Stimulated activated effector memory CD8-positive, alpha-beta T cell treated with anti-CD3 and anti-CD28 coated beads, Interleukin-12 subunit alpha, Interleukin-12 subunit beta, amount 100 ng/mL, for 72 hours (primary cell): ENCODE measurements around the gene ESYT3.
"Not testable (repeated sequence)": the region's sequence is repeated elsewhere in the genome, so short reads cannot be mapped to it uniquely, and the experiment has no call there.

Source experiments
- ATAC-seq: fragments of 150-1000 bp; cut with Tn5 transposase; 2 replicates; pipeline ENCODE4 v1.10.0; 2021
- DNase-seq, 2 donors: peaks; one replicate each; pipeline ENCODE4 v3.0.0; 2021 to 2022; ENCODE audit warnings: low spot score in 2 of 2
- H3K27ac Mint-ChIP-seq: one replicate; pipeline ENCODE4 v1.8.0; 2022; ENCODE audit warnings: mild to moderate bottlenecking, mixed read lengths
- H3K36me3 Mint-ChIP-seq: one replicate; pipeline ENCODE4 v1.8.0; 2022; ENCODE audit warnings: mild to moderate bottlenecking, mixed read lengths
- H3K4me1 Mint-ChIP-seq: one replicate; pipeline ENCODE4 v1.8.0; 2022; ENCODE audit warnings: mixed read lengths
- H3K4me3 Mint-ChIP-seq: one replicate; pipeline ENCODE4 v1.8.0; 2022; ENCODE audit warnings: mild to moderate bottlenecking, mixed read lengths
- H3K9me3 Mint-ChIP-seq: one replicate; pipeline ENCODE4 v1.8.0; 2022; ENCODE audit warnings: mixed read lengths

Gene ESYT3

GRCh38 chr3:138509586-138509985 lies 75.2 kb downstream of the ESYT3 start:
- Mint-ChIP-seq H3K9me3 (no peaks in the 10 kb centered on the region), H3K27ac (no peak overlapping the region), H3K4me1 (peaks cover 6% of the 10 kb centered on the region), H3K36me3 (peaks cover 6% of the 10 kb centered on the region), H3K4me3 (no peak overlapping the region)
- ATAC-seq (no peak), DNase-seq (no peak)

GRCh38 chr3:138511945-138512344 lies 77.5 kb downstream of the ESYT3 start:
- DNase-seq (no peak), ATAC-seq (no peak)
- no peaks in the 10 kb centered on the region for H3K9me3 Mint-ChIP-seq
- peaks cover 6% of the 10 kb centered on the region for H3K4me1 Mint-ChIP-seq
- H3K27ac Mint-ChIP-seq = no peak overlapping the region
- no peak overlapping the region for H3K4me3 Mint-ChIP-seq
- peaks cover 6% of the 10 kb centered on the region for H3K36me3 Mint-ChIP-seq

GRCh38 chr3:138513090-138513843 lies 78.9 kb downstream of the ESYT3 start:
- ATAC-seq = peak; percentile 89
- peak in 1 of 2 donors; percentile 49 for DNase-seq
- Mint-ChIP-seq H3K4me1 (peaks cover 6% of the 10 kb centered on the region), H3K27ac (peak overlapping the region; percentile 33), H3K4me3 (no peak overlapping the region), H3K36me3 (peaks cover 6% of the 10 kb centered on the region), H3K9me3 (no peaks in the 10 kb centered on the region)

- ATAC-seq, H3K9me3 Mint-ChIP-seq, H3K36me3 Mint-ChIP-seq, H3K27ac Mint-ChIP-seq, H3K4me3 Mint-ChIP-seq, DNase-seq, H3K4me1 Mint-ChIP-seq: not testable (repeated sequence)
These were observed 87.0 kb downstream of the ESYT3 start for GRCh38 chr3:138521445-138521844.
